T-helper 2 cell treated with Interferon-gamma antibody and Interleukin-4, amounts not matched to agents 5 μg/mL and 100 μg/mL, for 36 hours (primary cell): ENCODE measurements around the gene RBP3.

ENCODE experiments used
- DNase-seq: peaks from one replicate; pipeline ENCODE4 v3.0.0; 2021; ENCODE audit warnings: low spot score
- H3K27ac Mint-ChIP-seq: one replicate; pipeline ENCODE4 v1.8.0; 2021; ENCODE audit warnings: mild to moderate bottlenecking, mixed read lengths
- H3K27me3 Mint-ChIP-seq: one replicate; pipeline ENCODE4 v1.8.0; 2021; ENCODE audit warnings: low read depth, mixed read lengths
- H3K36me3 Mint-ChIP-seq: one replicate; pipeline ENCODE4 v1.8.0; 2021; ENCODE audit warnings: low read depth, mixed read lengths
- H3K4me1 Mint-ChIP-seq: one replicate; pipeline ENCODE4 v1.8.0; 2021; ENCODE audit warnings: low read depth, mixed read lengths
- H3K4me3 Mint-ChIP-seq: one replicate; pipeline ENCODE4 v1.8.0; 2022; ENCODE audit warnings: mild to moderate bottlenecking, moderate library complexity, mixed read lengths
- H3K9me3 Mint-ChIP-seq: one replicate; pipeline ENCODE4 v1.8.0; 2021; ENCODE audit warnings: mixed read lengths

The RBP3 gene

GRCh38 chr10:47403446-47404318, 55.5 kb downstream of the RBP3 start:
- no peak for DNase-seq
- Mint-ChIP-seq H3K4me3 (no peak overlapping the region), H3K9me3 (no peaks in the 10 kb centered on the region), H3K4me1 (peaks cover 4% of the 10 kb centered on the region), H3K27ac (peak overlapping the region; percentile 26), H3K36me3 (no peaks in the 10 kb centered on the region), H3K27me3 (peaks cover 2% of the 10 kb centered on the region)

GRCh38 chr10:47404446-47404845, 56.3 kb downstream of the RBP3 start:
- Mint-ChIP-seq H3K9me3 (no peaks in the 10 kb centered on the region), H3K36me3 (no peaks in the 10 kb centered on the region), H3K27ac (no peak overlapping the region), H3K4me1 (peaks cover 4% of the 10 kb centered on the region), H3K27me3 (peaks cover 2% of the 10 kb centered on the region), H3K4me3 (no peak overlapping the region)
- no peak for DNase-seq

GRCh38 chr10:47404937-47405336, 56.8 kb downstream of the RBP3 start:
- peaks cover 4% of the 10 kb centered on the region for H3K4me1 Mint-ChIP-seq
- no peaks in the 10 kb centered on the region for H3K9me3 Mint-ChIP-seq
- no peaks in the 10 kb centered on the region for H3K36me3 Mint-ChIP-seq
- H3K27ac Mint-ChIP-seq: no peak overlapping the region
- H3K4me3 Mint-ChIP-seq: no peak overlapping the region
- DNase-seq: no peak
- H3K27me3 Mint-ChIP-seq: peaks cover 2% of the 10 kb centered on the region

- DNase-seq: no peak
- Mint-ChIP-seq H3K4me3 (no peak overlapping the region), H3K27me3 (peaks cover 2% of the 10 kb centered on the region), H3K36me3 (no peaks in the 10 kb centered on the region), H3K4me1 (peaks cover 4% of the 10 kb centered on the region), H3K9me3 (no peaks in the 10 kb centered on the region), H3K27ac (no peak overlapping the region)
Observed at GRCh38 chr10:47405857-47406547, 57.8 kb downstream of the RBP3 start.

GRCh38 chr10:47406548-47406869, 58.3 kb downstream of the RBP3 start:
- Mint-ChIP-seq H3K9me3 (no peaks in the 10 kb centered on the region), H3K4me3 (no peak overlapping the region), H3K36me3 (no peaks in the 10 kb centered on the region), H3K27me3 (peaks cover 2% of the 10 kb centered on the region), H3K4me1 (peaks cover 4% of the 10 kb centered on the region), H3K27ac (no peak overlapping the region)
- no peak for DNase-seq

- Mint-ChIP-seq H3K36me3 (no peaks in the 10 kb centered on the region), H3K9me3 (no peaks in the 10 kb centered on the region), H3K27ac (no peak overlapping the region), H3K4me1 (peaks cover 4% of the 10 kb centered on the region), H3K27me3 (peaks cover under 1% of the 10 kb centered on the region), H3K4me3 (no peak overlapping the region)
- no peak for DNase-seq
Observed at GRCh38 chr10:47406870-47407691, 58.9 kb downstream of the RBP3 start.
